Breast epithelium (tissue), 3 donors: ENCODE data around the gene METTL2A.

ENCODE experiments used
- POLR2A ChIP-seq: fragments of 450-650 bp; IDR thresholded peaks from one replicate; pipeline ENCODE4 v1.6.1; 2016; ENCODE audit warnings: antibody characterized with exemption, mild to moderate bottlenecking, moderate library complexity
- POLR2AphosphoS5 ChIP-seq, 3 donors: sonication (generic); formaldehyde crosslinking; IDR thresholded peaks; one replicate each; pipeline ENCODE4 v1.6.1; 2017; ENCODE audit warnings: antibody characterized with exemption in 3 of 3
- TF ChIP-seq, protein P1 (sequence below), 3 donors: fragments of 450-650 bp; IDR thresholded peaks; one replicate each; pipeline ENCODE4 v1.5.1; 2016 to 2017; ENCODE audit warnings: antibody characterized with exemption in 3 of 3, mild to moderate bottlenecking in 3 of 3, moderate library complexity in 3 of 3

GRCh38 chr17:62380253-62380652 lies 43.4 kb upstream of the METTL2A start, which contains the start of gene EFCAB3:
- TF ChIP-seq POLR2A: no peak
- no peak for TF ChIP-seq POLR2AphosphoS5 (IDR thresholded peaks at IDR 0.05)
- TF ChIP-seq, protein P1, sequence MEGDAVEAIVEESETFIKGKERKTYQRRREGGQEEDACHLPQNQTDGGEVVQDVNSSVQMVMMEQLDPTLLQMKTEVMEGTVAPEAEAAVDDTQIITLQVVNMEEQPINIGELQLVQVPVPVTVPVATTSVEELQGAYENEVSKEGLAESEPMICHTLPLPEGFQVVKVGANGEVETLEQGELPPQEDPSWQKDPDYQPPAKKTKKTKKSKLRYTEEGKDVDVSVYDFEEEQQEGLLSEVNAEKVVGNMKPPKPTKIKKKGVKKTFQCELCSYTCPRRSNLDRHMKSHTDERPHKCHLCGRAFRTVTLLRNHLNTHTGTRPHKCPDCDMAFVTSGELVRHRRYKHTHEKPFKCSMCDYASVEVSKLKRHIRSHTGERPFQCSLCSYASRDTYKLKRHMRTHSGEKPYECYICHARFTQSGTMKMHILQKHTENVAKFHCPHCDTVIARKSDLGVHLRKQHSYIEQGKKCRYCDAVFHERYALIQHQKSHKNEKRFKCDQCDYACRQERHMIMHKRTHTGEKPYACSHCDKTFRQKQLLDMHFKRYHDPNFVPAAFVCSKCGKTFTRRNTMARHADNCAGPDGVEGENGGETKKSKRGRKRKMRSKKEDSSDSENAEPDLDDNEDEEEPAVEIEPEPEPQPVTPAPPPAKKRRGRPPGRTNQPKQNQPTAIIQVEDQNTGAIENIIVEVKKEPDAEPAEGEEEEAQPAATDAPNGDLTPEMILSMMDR (IDR thresholded peaks at IDR 0.05): no peak
